Kidney (tissue), 14 donors: ENCODE data around the gene PMEPA1. TPM values are rescaled to one million over a fixed set of nuclear protein-coding genes. Genes with fewer than 3 reads are reported as not detected.
A peak's percentile ranks its signal among the peaks of the same experiment; 100 is the strongest.

Source experiments
- DNase-seq, 5 donors: peaks; one replicate each; pipeline ENCODE4 v3.0.0-alpha.2; 2013 to 2020
- FAIRE-seq: peaks from 2 replicates; lab custom pipeline; 2012; peaks lifted over from hg19 to GRCh38; lab: Jason Lieb, UNC
- H3K27ac ChIP-seq, 2 donors: one replicate each; pipeline ENCODE4 v1.7.0; 2013; ENCODE audit warnings: low read depth in 2 of 2, low read length in 2 of 2, inconsistent platforms in 1 of 2
- H3K27me3 ChIP-seq: one replicate; pipeline ENCODE4 v1.7.1; 2013; ENCODE audit warnings: low read length, inconsistent platforms; ENCODE audit not compliant: control insufficient read depth, insufficient read depth
- H3K36me3 ChIP-seq, 3 donors: one replicate each; pipeline versions ENCODE4 v1.7.0 to v1.7.1; 2013; ENCODE audit warnings: low read length in 3 of 3, control low read depth in 1 of 3, inconsistent platforms in 1 of 3; ENCODE audit not compliant: insufficient read depth in 3 of 3, control insufficient read depth in 2 of 3
- H3K4me1 ChIP-seq, 3 donors: one replicate each; pipeline versions ENCODE4 v1.7.0 to v1.7.1; 2013; ENCODE audit warnings: low read length in 3 of 3, inconsistent platforms in 1 of 3, low read depth in 1 of 3; ENCODE audit not compliant: control insufficient read depth in 2 of 3, insufficient read depth in 2 of 3
- H3K4me3 ChIP-seq, 3 donors: one replicate each; pipeline versions ENCODE4 v1.7.0 to v1.8.1; 2013; ENCODE audit warnings: low read length in 3 of 3, control low read depth in 1 of 3, inconsistent platforms in 1 of 3
- H3K9ac ChIP-seq, 3 donors: one replicate each; pipeline versions ENCODE4 v1.7.0 to v1.7.1; 2013; ENCODE audit warnings: low read length in 3 of 3, control low read depth in 1 of 3, inconsistent platforms in 1 of 3
- H3K9me3 ChIP-seq, 3 donors: one replicate each; pipeline versions ENCODE4 v1.7.0 to v1.7.1; 2013; ENCODE audit warnings: low read length in 3 of 3, control low read depth in 1 of 3, inconsistent platforms in 1 of 3; ENCODE audit not compliant: control insufficient read depth in 2 of 3, insufficient read depth in 1 of 3
- CTCF ChIP-seq: IDR thresholded peaks from 3 replicates; pipeline ENCODE4 v1.5.1; 2012; ENCODE audit warnings: mild to moderate bottlenecking, moderate library complexity, borderline replicate concordance; ENCODE audit not compliant: insufficient read depth; ENCODE audit errors: extremely low read depth
- intact Hi-C: fragments of 100-400 bp; cut with DNase I; formaldehyde crosslinking; loops from one replicate; pipeline ENCODE4 v1.11.1; 2022
- polyA plus RNA-seq: library from polyadenylated mRNA; stranded (reverse); fragments of 350-450 nt; fragmentation: Illumina TruSeq; extraction: RNeasy Lipid Tissue Mini Kit (QIAGEN cat#74804); gene quantifications from one replicate; pipeline ENCODE4 v1.2.3, GENCODE V29; 2014; ENCODE audit warnings: low read depth, low replicate concordance; ENCODE audit not compliant: insufficient read depth
- total RNA-seq: library from RNA; stranded (reverse); fragmentation: NEBNext Ultra II Directional; extraction: Animal tissue kit (Norgen Biotek cat#: 25700); gene quantifications from one replicate; pipeline ENCODE4 v1.2.1, GENCODE V29; 2021
- donor health status: control.
- donor health status: control.
- donor health status: control.
- donor health status: control.
- donor health status: control.
- donor health status: DM: yes; HTN: yes; CAD: no.
- donor health status: Normal renal cell carcinoma (clear cell type).

The PMEPA1 gene
- total and polyA plus RNA-seq, 2 donors from 2014 or later: 12.9 to 30.4 TPM

GRCh38 chr20:57624124-57624523, 85.7 kb downstream of the PMEPA1 start:
- Histone ChIP-seq H3K36me3 (no peaks in the 10 kb centered on the region), H3K27me3 (no peaks in the 10 kb centered on the region), H3K9me3 (peaks cover 0 to 5% (median 3%) of the 10 kb centered on the region in 3 donors), H3K4me1 (peaks cover 0 to 3% (median 0%) of the 10 kb centered on the region in 3 donors), H3K9ac (no peak overlapping the region), H3K27ac (no peak overlapping the region), H3K4me3 (no peak overlapping the region)
- DNase-seq (no peak), FAIRE-seq (no peak)
- intact Hi-C loops: no loop called here
- TF ChIP-seq CTCF: no peak

- DNase-seq (peak in 4 of 5 donors; percentile 21 to 83 (median 58)), FAIRE-seq (no peak)
- peak; percentile 73 for TF ChIP-seq CTCF
- Histone ChIP-seq H3K4me3 (no peak overlapping the region), H3K36me3 (no peaks in the 10 kb centered on the region), H3K9me3 (peaks cover 0 to 5% (median 3%) of the 10 kb centered on the region in 3 donors), H3K9ac (no peak overlapping the region), H3K27me3 (no peaks in the 10 kb centered on the region), H3K27ac (no peak overlapping the region), H3K4me1 (no peaks in the 10 kb centered on the region)
- intact Hi-C loops: no loop called here
These were observed 87.0 kb downstream of the PMEPA1 start for GRCh38 chr20:57622579-57623381.

- intact Hi-C loops: no loop called here
- H3K27me3 ChIP-seq: no peaks in the 10 kb centered on the region
These were observed 87.6 kb downstream of the PMEPA1 start for GRCh38 chr20:57622201-57622570.

More at GRCh38 chr20:57622201-57622570, 87.6 kb downstream of the PMEPA1 start:
- no peak for FAIRE-seq
- H3K9ac ChIP-seq: no peak overlapping the region
- H3K4me1 ChIP-seq: no peaks in the 10 kb centered on the region
- TF ChIP-seq CTCF: no peak
- H3K9me3 ChIP-seq: peaks cover 0 to 5% (median 3%) of the 10 kb centered on the region in 3 donors
- DNase-seq: peak in 1 of 5 donors; percentile 38
- no peak overlapping the region for H3K4me3 ChIP-seq
- no peaks in the 10 kb centered on the region for H3K36me3 ChIP-seq
- no peak overlapping the region for H3K27ac ChIP-seq
